T-helper 17 cell (primary cell): ENCODE data around the gene NPDC1. TPM values are rescaled to one million over a fixed set of nuclear protein-coding genes. Genes with fewer than 3 reads are reported as not detected.

ENCODE experiments used
- ATAC-seq: fragments of 150-1000 bp; cut with Tn5 transposase; 2 replicates; pipeline ENCODE4 v1.10.0; 2021; ENCODE audit warnings: mild to moderate bottlenecking, moderate library complexity
- DNase-seq, 3 donors: peaks; one replicate each; pipeline versions ENCODE4 v3.0.0 to v3.0.0-alpha.2; 2020 to 2021
- H3K9me3 ChIP-seq: one replicate; pipeline ENCODE4 v1.7.0; 2013; ENCODE audit warnings: low read length, mild to moderate bottlenecking; ENCODE audit not compliant: control insufficient read depth, poor library complexity, severe bottlenecking
- H3K27ac Mint-ChIP-seq: one replicate; pipeline ENCODE4 v1.8.0; 2022; ENCODE audit warnings: mild to moderate bottlenecking, moderate library complexity, mixed read lengths
- H3K27me3 Mint-ChIP-seq: one replicate; pipeline ENCODE4 v1.8.0; 2022; ENCODE audit warnings: mixed read lengths
- H3K36me3 Mint-ChIP-seq: one replicate; pipeline ENCODE4 v1.8.0; 2022; ENCODE audit warnings: low read depth, mixed read lengths
- H3K4me1 Mint-ChIP-seq: one replicate; pipeline ENCODE4 v1.8.0; 2022; ENCODE audit warnings: mild to moderate bottlenecking, mixed read lengths
- H3K4me3 Mint-ChIP-seq: one replicate; pipeline ENCODE4 v1.8.0; 2022; ENCODE audit warnings: mild to moderate bottlenecking, moderate library complexity, mixed read lengths
- total RNA-seq, 4 donors: library from RNA in 2 of 4; stranded (reverse) in 2 of 4; gene quantifications; one replicate each; pipeline ENCODE4 v1.2.3 and lab custom pipeline; 2022 to 2026

NPDC1 gene
- total RNA-seq, 2 donors from 2014 or later = 139 to 202 TPM

DNA sequence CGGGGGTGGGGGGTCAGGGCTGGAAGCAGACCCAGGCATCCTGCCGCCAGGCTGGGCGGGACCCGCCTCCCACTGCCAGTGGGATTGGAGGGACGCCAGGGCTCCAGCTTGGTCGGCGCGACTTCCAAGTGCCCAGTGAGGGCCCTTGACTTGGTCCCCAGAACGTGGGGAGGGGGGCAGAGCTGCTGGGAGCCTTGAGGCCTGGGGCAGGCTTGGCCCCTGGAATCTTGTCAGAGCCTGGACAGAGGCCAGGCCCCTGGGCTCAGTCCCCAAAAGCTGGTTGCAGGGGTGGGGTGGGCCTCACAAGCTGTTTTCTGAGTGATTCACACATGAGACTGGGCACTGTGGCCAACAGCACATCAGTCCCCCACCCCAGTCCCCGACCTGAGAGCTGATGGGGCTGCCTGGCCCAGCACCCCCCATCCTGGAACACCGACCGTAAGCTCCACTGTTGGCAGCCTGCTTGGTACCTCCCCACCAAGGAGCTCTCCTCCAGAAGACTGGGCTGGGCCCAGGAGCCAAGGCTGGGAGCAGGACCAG is 50.1 kb downstream of the NPDC1 start:
- DNase-seq = no peak
- no peaks in the 10 kb centered on the region for H3K27me3 Mint-ChIP-seq
- no peak for ATAC-seq
- H3K36me3 Mint-ChIP-seq = no peaks in the 10 kb centered on the region
- peak overlapping the region; percentile 76 for H3K4me3 Mint-ChIP-seq
- peak overlapping the region; percentile 14 for H3K27ac Mint-ChIP-seq
- peaks cover 29% of the 10 kb centered on the region for H3K4me1 Mint-ChIP-seq
- H3K9me3 ChIP-seq = no peaks in the 10 kb centered on the region

- Mint-ChIP-seq H3K4me3 (peak overlapping the region; percentile 55), H3K4me1 (peaks cover 30% of the 10 kb centered on the region), H3K27me3 (no peaks in the 10 kb centered on the region), H3K27ac (no peak overlapping the region), H3K36me3 (no peaks in the 10 kb centered on the region)
- DNase-seq = no peak
- H3K9me3 ChIP-seq = no peaks in the 10 kb centered on the region
- no peak for ATAC-seq
These were observed 50.6 kb downstream of the NPDC1 start for GRCh38 chr9:136995362-136995761.

DNA sequence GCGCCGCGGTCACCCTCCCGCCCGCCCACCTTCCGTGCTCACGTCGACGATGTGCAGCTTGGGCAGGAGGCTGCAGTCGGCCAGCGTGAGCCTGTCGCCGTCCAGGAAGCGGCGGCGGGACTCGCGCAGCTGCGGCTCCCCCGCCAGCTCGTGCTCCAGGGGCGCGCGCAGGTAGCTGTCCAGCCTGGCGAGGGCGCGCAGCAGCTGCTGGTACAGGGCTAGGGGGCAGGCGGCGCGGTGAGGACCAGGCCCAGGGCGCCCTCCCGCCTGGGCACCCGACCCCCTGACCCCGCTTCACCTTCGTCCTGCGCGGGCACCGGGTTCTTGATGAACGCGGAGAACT is 51.1 kb downstream of the NPDC1 start:
- Mint-ChIP-seq H3K27me3 (no peaks in the 10 kb centered on the region), H3K4me3 (no peak overlapping the region), H3K27ac (no peak overlapping the region), H3K4me1 (peaks cover 27% of the 10 kb centered on the region), H3K36me3 (no peaks in the 10 kb centered on the region)
- no peak for ATAC-seq
- no peaks in the 10 kb centered on the region for H3K9me3 ChIP-seq
- DNase-seq = no peak

DNA sequence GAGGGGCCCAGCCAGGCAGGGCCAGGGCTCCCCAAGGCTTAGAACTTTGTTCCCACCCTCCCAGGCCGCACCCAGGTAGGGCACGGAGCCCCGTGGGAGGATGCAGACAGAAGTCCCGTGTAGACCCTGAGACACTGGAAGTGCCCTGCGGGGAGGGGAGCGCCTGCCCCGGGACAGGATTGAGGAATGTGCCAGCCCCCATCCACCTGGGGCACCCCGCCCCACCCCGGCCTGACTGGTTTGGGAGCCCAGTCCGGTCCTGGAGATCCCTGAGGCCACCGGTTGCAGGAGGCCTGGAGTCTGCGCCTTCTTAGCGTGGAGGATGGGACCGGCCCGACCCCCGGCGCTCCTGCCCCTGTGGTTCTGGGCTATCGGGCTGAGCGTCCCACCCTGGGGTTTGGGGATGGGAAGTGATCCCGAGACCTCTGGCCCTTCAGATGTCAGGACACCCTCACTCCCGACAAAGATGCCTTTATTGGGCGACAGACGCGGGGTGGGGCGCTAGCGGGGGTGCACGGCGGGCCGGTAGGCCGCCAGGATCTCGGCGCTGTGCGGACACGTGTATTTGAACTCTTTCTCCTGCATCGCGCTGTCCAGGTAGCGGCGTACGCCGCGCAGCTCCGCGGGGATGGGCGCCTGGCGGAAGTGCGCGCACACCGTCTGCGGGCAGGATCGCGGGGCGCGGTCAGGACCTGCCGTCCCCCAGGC is 51.6 kb downstream of the NPDC1 start:
- H3K36me3 Mint-ChIP-seq = no peaks in the 10 kb centered on the region
- H3K27ac Mint-ChIP-seq = peak overlapping the region; percentile 39
- no peak for ATAC-seq
- H3K27me3 Mint-ChIP-seq = no peaks in the 10 kb centered on the region
- H3K9me3 ChIP-seq = no peaks in the 10 kb centered on the region
- H3K4me3 Mint-ChIP-seq = peak overlapping the region; percentile 89
- DNase-seq = no peak
- peaks cover 30% of the 10 kb centered on the region for H3K4me1 Mint-ChIP-seq

DNA sequence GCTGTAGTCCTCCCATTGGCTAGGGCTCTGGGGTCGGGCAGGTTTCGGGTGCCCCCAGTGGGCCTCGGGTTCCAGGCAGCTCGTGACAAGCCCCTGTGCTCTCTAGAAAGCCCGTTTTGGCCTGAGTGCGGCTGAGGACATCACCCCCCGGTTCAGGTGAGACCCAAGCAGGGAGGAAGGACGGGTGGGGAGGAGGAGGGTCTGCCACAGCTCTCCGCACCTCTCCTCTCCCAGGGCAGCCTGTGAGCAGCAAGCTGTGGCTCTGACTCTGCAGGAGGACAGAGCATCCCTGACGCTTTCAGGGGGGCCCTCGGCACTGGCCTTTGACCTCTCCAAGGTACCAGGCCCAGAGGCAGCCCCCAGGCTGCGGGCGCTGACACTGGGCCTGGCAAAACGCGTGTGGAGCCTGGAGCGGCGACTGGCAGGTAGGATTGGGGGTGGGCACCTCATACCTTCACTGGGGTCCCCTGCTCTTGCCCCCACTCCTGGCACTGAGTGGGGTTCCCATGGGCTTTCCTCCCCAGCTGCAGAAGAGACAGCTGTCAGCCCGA is 53.1 kb downstream of the NPDC1 start:
- no peaks in the 10 kb centered on the region for H3K9me3 ChIP-seq
- H3K4me1 Mint-ChIP-seq = peaks cover 22% of the 10 kb centered on the region
- ATAC-seq (no peak), DNase-seq (no peak)
- H3K27ac Mint-ChIP-seq = peak overlapping the region; percentile 61
- H3K4me3 Mint-ChIP-seq = peak overlapping the region; percentile 89
- H3K36me3 Mint-ChIP-seq = peaks cover under 1% of the 10 kb centered on the region
- H3K27me3 Mint-ChIP-seq = no peaks in the 10 kb centered on the region

DNA sequence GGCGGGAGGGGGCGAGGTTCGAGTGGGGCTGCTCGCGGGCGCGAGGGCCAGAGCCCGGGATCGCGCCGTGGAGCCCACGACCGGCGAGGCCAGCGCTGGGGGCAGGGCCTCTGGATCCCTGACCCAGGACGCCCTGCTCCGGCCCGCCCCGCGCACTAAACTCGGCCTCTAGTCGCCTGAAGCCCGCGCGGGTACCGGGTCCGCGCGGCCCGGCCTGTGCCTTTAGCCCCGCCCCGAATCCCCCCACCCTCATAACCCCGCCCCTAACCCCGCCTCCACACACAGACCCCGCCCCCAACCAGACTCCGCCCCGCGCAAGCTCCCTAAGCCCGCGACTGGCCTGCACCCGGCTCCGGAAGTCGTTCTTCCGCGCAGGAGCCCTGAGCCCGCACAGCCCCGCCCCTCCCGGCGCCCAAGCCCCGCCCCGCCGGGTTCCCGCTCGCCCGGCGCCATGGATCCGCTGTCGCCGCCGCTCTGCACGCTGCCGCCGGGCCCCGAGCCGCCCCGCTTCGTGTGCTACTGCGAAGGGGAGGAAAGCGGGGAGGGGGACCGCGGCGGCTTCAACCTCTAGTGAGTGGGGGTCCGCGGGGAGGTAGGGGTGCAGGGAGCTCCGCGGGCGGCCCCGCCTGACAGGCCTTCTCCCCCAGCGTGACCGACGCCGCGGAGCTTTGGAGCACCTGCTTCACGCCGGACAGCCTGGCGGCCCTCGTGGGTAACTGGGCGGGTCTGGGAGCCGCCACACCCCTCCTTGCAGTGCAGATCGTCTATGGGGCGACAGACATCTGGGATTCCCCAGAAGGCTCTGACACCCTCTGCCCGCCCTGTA is 53.8 kb downstream of the NPDC1 start, which contains the start of gene PAXX:
PAXX (plus strand) TSS at position 430 of the 826 bp plus-strand sequence; CDS start at position 452, 22 bp downstream.
- no peaks in the 10 kb centered on the region for H3K27me3 Mint-ChIP-seq
- peaks cover 2% of the 10 kb centered on the region for H3K36me3 Mint-ChIP-seq
- H3K4me1 Mint-ChIP-seq = peaks cover 18% of the 10 kb centered on the region
- DNase-seq (peak; percentile 92 to 96 (median 92)), ATAC-seq (peak; percentile 91)
- H3K27ac Mint-ChIP-seq = peak within 1 kb of the TSS; percentile 61
- no peaks in the 10 kb centered on the region for H3K9me3 ChIP-seq
- peak within 1 kb of the TSS; percentile 89 for H3K4me3 Mint-ChIP-seq

DNA sequence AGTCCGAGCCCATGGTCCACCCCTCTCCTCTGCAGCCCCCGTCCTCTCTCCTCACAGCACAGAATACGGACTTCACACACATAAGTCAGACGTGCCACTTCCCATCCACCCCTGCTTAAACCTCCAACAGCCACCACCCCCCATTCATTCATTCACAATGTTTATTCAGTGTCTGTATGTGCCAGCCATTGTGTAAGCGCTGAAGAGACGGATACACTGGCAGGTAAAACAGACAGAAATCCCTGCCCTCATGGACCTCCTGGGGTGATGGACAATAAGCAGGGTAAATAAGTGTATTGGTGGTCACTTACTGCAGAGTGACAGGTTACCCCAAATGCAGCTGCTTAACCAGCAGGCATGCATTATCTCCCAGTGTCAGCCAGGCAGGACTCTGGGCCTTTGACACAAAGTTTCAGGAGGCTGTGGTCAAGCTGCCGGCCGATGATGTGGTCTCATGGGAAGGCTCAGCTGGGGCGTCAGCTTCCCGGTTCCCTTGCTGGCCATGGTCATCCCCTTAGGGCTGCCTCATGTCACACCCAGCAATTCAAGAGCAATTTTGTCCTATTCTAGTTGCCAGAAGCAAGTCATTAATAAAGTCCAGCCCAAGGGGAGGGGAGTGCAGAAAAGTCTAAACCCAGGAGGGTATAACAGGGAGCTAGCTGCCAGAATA is 55.6 kb downstream of the NPDC1 start:
- Mint-ChIP-seq H3K4me1 (peaks cover 13% of the 10 kb centered on the region), H3K27me3 (no peaks in the 10 kb centered on the region), H3K36me3 (peaks cover 2% of the 10 kb centered on the region), H3K4me3 (peak overlapping the region; percentile 89), H3K27ac (no peak overlapping the region)
- no peaks in the 10 kb centered on the region for H3K9me3 ChIP-seq
- ATAC-seq = no peak
- DNase-seq = no peak

Other genes with a start within 250 kb of the NPDC1 start
- 1 to 10 TPM; 1.8 to 2.2 TPM for gene CCDC183, start 249.8 kb downstream of the NPDC1 start, total RNA-seq
- gene RABL6, start 238.2 kb downstream of the NPDC1 start, total RNA-seq = 10 to 100 TPM; 55.6 to 59.7 TPM
- 1 to 10 TPM; 2.9 to 3.7 TPM for gene AJM1, start 203.7 kb downstream of the NPDC1 start, total RNA-seq
- gene PHPT1, start 196.8 kb downstream of the NPDC1 start, total RNA-seq = 10 to 100 TPM; 33.8 to 36.2 TPM
- 1 to 10 TPM; 3.4 TPM for gene MAMDC4, start 193.8 kb downstream of the NPDC1 start, total RNA-seq
- gene EDF1, start 179.9 kb downstream of the NPDC1 start, total RNA-seq = 100 to 1,000 TPM; 212 to 224 TPM
- 10 to 100 TPM; 20.8 to 21.4 TPM for gene TRAF2, start 159.7 kb downstream of the NPDC1 start, total RNA-seq
- gene FBXW5, start 101.4 kb downstream of the NPDC1 start, total RNA-seq = 10 to 100 TPM; 84.3 to 88.4 TPM
- 1 to 10 TPM; 1.4 to 2.7 TPM for gene C8G, start 100.9 kb downstream of the NPDC1 start, total RNA-seq
- 1 to 10 TPM; 2.6 to 4.2 TPM for gene LCN12, start 93.9 kb downstream of the NPDC1 start, total RNA-seq
- gene PTGDS, start 68.7 kb downstream of the NPDC1 start, total RNA-seq = 100 to 1,000 TPM in 1 of 2 donors, 10 to 100 TPM in 1; 21.4 to 166 TPM
- 1 to 10 TPM in 1 of 2 donors, under 1 TPM in 1; 0.96 to 2.9 TPM for gene LCNL1, start 63.2 kb downstream of the NPDC1 start, total RNA-seq
- gene PAXX, start 53.8 kb downstream of the NPDC1 start, total RNA-seq = 10 to 100 TPM; 85.7 to 89.9 TPM
- gene CLIC3, start 49.6 kb downstream of the NPDC1 start, total RNA-seq = 1 to 10 TPM; 1.9 to 2.1 TPM
- gene ABCA2, start 17.9 kb downstream of the NPDC1 start, total RNA-seq = 100 to 1,000 TPM; 120 to 131 TPM
- gene FUT7, start 14.1 kb downstream of the NPDC1 start, total RNA-seq = 10 to 100 TPM in 1 of 2 donors, 1 to 10 TPM in 1; 7.7 to 10.6 TPM
- under 1 TPM in 1 of 2 donors, not detected in 1; 0.20 TPM for gene ENTPD2, start 7.9 kb upstream of the NPDC1 start, total RNA-seq
- gene SAPCD2, start 24.4 kb upstream of the NPDC1 start, total RNA-seq = under 1 TPM; 0.27 to 0.39 TPM
- gene UAP1L1, start 31.3 kb upstream of the NPDC1 start, total RNA-seq = 10 to 100 TPM in 1 of 2 donors, 1 to 10 TPM in 1; 9.3 to 10.2 TPM
- 10 to 100 TPM; 62.0 to 62.3 TPM for gene MAN1B1, start 40.8 kb upstream of the NPDC1 start, total RNA-seq
- gene DPP7, start 68.6 kb upstream of the NPDC1 start, total RNA-seq = 100 to 1,000 TPM; 270 to 311 TPM
- not detected for gene GRIN1, start 93.0 kb upstream of the NPDC1 start, total RNA-seq
- gene LRRC26, start 123.9 kb upstream of the NPDC1 start, total RNA-seq = not detected
- gene TMEM210, start 125.9 kb upstream of the NPDC1 start, total RNA-seq = not detected
- 100 to 1,000 TPM; 114 to 116 TPM for gene ANAPC2, start 142.4 kb upstream of the NPDC1 start, total RNA-seq
- gene SSNA1, start 142.5 kb upstream of the NPDC1 start, total RNA-seq = 10 to 100 TPM; 39.4 to 48.3 TPM
- gene TPRN, start 154.6 kb upstream of the NPDC1 start, total RNA-seq = 1 to 10 TPM; 5.7 to 6.3 TPM
- gene TMEM203, start 159.5 kb upstream of the NPDC1 start, total RNA-seq = 10 to 100 TPM; 21.3 to 21.4 TPM
- gene NDOR1, start 159.5 kb upstream of the NPDC1 start, total RNA-seq = 10 to 100 TPM; 24.0 to 30.7 TPM
- gene RNF208, start 176.1 kb upstream of the NPDC1 start, total RNA-seq = 1 to 10 TPM; 1.2 to 5.3 TPM
- gene CYSRT1, start 179.0 kb upstream of the NPDC1 start, total RNA-seq = under 1 TPM in 1 of 2 donors, not detected in 1; 0.52 TPM
- gene RNF224, start 181.3 kb upstream of the NPDC1 start, total RNA-seq = not detected
- not detected for gene SLC34A3, start 184.7 kb upstream of the NPDC1 start, total RNA-seq
- gene TUBB4B, start 195.1 kb upstream of the NPDC1 start, total RNA-seq = 10 to 100 TPM; 81.0 to 90.5 TPM
- under 1 TPM in 1 of 2 donors, not detected in 1; 0.62 TPM for gene STPG3, start 205.1 kb upstream of the NPDC1 start, total RNA-seq
- gene NELFB, start 209.2 kb upstream of the NPDC1 start, total RNA-seq = 10 to 100 TPM; 33.2 to 37.8 TPM
- gene TOR4A, start 231.5 kb upstream of the NPDC1 start, total RNA-seq = 1 to 10 TPM; 2.1 to 4.0 TPM